HG03135 (cell line): ENCODE measurements around the gene GUK1.
"Not testable (repeated sequence)": the region's sequence is repeated elsewhere in the genome, so short reads cannot be mapped to it uniquely, and the experiment has no call there.

Source experiments
- ATAC-seq: cut with Tn5 transposase; IDR thresholded peaks from one replicate; pipeline ENCODE4 v1.9.1; 2021; ENCODE audit warnings: mild to moderate bottlenecking, moderate library complexity; ENCODE audit not compliant: unreplicated experiment

GUK1 gene

DNA sequence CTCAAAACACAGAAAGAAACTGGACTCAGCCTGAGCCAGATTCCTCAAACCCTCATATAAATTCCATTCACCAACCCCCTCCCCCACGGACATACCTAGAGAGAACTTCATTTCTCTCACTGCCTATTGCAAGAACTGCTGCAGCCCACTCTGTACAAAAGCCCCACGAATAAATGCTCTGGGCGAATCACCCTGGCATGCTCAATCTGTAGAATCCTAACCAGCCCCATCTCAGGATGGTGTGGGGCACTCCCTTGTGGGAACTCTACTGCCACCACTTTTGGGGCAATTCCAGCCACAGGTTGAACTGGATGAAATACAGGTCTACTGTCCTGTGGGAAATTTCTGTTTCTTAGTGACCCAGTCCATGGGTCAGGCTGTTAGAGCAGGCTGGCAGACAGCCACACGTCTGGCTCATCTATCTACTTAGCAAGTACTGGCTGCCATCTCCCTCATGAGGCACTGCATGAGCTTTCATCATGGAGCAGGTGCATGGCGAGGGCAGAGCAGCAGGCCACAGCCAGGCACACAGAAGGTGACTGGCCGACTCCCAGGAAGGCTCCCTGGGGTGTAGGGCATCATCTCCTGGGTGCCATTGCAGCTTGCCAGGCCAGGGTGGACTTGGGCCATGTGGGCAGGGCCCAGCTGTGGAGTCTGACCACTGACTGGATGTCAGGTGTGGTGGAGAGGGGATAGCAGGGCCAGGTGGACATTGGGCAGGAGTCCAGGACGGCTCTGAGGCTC is 35.4 kb upstream of the GUK1 start:
- no peak for ATAC-seq

GRCh38 chr1:228105270-228105995 is 34.6 kb upstream of the GUK1 start:
- no peak for ATAC-seq

GRCh38 chr1:228105996-228106799 is 33.9 kb upstream of the GUK1 start:
- no peak for ATAC-seq

DNA sequence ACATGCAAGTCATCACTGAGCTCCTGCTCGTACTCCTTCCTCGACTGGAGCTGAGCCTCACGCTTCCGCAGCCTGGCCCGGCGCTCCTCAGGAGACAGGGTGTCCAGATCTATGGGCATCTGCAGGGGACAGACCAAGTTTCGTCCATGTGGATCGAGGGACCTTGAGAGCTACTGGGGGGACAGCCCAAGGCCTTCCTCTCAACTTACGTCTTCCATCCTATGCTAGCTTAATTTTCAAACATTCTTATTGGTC is 33.4 kb upstream of the GUK1 start:
- ATAC-seq, result no peak

DNA sequence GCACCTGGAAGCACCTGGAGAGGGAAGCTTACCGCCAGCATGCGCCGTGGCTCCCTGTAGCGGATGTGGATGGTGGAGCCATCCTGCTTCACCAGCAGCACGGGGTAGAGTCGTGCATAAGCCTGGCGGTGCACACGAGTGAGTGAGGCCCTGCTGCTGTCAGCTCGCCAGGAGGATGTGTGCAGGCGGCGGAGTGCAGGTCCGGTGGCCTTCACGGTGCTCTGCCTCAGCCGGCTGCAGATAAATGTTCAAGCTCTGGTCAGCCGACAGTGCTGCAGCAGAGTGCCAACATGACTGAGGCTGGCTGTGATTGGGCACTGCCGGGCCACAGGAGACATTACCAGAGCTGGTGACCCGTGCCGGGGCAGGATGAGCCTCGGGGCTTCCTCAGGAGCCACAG is 32.4 kb upstream of the GUK1 start:
- no peak for ATAC-seq

DNA sequence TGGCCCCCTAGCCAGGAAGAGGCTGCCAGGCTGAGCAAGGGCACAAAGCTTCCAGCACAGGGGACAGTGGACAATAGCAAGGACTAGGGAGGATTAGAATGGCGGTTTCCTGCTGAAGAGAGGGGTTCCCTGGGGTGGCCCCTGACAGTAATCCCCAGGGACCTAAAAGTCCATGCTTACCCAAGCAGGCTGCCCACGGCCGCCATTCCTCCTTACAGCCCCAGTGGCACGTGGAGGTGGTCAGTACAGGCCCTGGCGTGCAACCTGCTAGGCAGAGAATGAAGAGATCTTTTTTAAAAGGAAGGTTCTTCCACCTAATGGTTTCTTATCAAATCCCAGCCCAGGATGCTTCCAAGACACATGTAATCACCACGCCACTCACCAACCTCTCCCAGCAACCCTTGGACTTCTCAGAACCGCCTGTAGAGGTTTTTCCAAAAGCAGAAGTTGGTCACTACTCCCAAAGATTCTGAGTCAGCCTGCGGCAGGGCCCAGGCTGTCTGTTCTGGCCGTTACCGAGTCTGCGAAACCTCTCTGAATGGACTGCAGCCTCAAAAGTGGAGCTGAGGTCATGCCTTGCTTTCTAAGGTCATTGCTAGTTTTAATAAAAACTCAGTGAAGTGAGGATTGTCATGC is 31.9 kb upstream of the GUK1 start:
- no peak for ATAC-seq

DNA sequence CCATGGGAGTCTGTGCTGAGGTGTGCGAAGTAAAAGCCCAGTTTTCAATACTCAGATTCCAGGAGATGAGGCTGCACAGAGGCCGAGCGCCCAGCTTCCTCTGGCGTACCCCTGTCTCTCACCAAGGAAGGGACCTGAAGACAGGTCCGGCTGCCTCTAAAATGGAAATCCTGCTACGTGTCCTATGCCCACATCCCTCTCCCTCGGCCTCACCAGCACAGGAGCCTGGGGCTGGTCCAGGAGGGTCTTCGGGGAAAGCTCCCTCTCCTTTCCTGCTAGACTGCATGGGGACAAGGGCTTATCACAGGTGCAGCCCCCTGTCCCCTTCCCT is 31.4 kb upstream of the GUK1 start:
- no peak for ATAC-seq

GRCh38 chr1:228109073-228109961 is 30.8 kb upstream of the GUK1 start, which contains the start of gene MRPL55:
TSS of gene MRPL55 (minus strand) at chr1:228109299. CDS start at chr1:228108260, 1,039 bp downstream.
- ATAC-seq, result peak; percentile 90

DNA sequence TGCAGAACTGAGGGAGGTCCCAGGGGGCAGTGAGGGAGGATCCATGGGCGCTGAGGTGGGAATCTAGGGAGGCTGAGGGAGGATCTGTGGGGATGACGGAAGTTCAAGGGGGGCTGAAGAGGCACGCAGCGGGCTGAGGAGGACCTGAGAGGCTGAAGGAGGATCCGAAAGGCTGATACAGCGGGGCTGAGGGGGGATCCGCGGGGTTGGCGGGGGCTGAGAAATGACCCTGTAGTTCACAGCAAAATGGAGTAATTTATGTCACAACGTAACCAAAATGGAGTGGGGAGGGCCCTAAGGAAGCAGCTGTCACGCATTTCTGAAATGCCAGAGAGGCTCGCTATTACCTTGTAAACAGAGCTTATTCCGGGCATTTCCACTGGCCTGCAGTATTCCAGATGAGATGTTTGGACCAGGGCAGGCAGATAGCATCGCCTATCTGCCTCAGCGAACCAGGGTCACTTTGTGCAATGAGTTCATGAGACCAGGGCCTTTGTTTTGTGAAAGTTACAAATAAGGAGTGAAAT is 30.1 kb upstream of the GUK1 start:
- ATAC-seq, result no peak

GRCh38 chr1:228110556-228110955 is 29.5 kb upstream of the GUK1 start:
- ATAC-seq, result no peak

GRCh38 chr1:228111315-228111714 is 28.8 kb upstream of the GUK1 start:
- ATAC-seq, result not testable (repeated sequence)

- ATAC-seq, result no peak
Measured at GRCh38 chr1:228112167-228112566, 27.9 kb upstream of the GUK1 start.

GRCh38 chr1:228112617-228113016 is 27.5 kb upstream of the GUK1 start:
- no peak for ATAC-seq

- ATAC-seq, result no peak
Measured at GRCh38 chr1:228114827-228115226, 25.3 kb upstream of the GUK1 start.

GRCh38 chr1:228117335-228117734 is 22.7 kb upstream of the GUK1 start:
- ATAC-seq, result no peak

DNA sequence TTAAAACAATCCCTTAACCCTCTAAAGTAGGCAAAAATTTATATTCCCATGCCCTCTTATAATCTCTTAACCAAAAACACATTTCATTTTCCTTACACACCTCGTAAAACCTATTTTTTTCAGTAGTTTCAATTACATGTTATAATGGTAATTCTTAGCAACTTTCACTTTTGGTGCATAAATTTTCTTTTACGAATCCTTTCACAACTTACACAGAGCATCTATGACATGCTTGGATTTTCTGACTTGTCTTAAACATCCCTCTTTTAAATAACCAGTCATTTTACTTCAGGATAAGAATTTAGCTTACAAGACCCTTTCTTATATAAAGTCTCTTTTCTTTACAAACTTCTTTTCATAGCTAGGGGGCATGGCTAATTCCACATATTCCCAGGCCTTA is 22.0 kb upstream of the GUK1 start:
- no peak for ATAC-seq

DNA sequence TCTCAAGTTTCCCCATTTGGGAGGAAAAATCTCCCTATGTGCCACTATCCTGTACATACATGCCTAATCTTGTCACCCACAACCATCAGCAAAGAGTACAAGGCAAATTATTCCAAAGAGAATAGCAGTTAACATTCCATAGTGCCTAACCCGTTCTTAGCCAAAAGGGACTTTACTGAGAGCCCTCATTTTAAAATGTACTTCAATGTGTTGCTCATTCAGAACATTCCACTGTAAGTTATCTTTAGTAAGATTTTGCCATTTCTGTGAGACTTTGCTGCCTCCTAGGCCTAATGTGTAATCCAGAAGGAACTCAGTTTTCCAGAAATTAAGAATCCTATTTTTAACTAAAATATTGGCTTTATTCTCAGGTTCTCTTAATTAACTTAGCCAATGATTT is 19.7 kb upstream of the GUK1 start:
- ATAC-seq, result no peak

DNA sequence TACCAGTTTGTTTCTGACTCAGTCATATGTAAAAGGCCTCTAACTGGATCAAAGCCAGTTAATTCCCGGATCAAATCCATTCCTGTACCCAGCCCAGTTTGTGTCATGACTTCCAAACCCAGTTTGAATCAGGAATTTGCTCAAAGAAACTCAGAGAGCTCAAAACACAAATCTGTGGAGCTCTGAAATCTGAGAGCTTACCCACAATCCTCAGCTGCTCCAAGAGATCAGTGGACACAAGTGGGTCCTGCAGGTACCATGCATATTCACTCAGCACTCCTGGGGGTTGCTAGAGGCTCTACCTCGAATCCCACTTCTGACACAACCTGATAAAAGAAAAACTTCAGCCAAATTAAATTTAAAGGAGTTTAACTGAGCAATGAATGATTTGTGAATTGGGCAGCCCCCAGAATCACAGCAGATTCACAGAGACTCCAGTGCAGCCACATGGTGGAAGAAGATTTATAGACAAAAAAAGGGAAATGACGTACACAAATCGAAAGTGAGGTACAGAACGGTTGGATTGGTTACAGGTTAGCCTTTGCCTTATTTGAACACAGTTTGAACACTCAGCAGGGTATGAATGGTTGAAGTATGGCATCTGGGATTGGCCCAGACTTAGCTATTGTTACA is 19.1 kb upstream of the GUK1 start:
- ATAC-seq, result no peak

- ATAC-seq, result no peak
Measured at GRCh38 chr1:228122921-228123441, 17.1 kb upstream of the GUK1 start.

DNA sequence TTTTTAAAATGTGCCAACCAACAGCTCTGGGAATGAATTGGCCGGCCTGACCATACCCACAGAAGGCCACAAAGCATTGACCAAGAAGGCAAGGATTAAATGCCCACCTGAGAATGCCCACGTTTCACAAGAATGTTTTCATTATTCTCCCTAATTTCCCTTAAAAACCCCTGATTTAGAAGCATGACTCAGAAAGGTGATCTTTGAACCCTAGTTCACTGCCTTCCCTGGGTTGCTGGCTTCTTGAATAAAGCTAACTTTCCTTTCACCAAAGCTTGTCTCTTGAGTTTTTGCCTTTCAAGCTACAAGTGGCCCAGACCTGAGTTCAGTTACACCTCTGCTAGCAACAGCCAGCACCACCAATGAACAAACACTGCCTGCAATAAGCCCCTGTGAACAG is 16.6 kb upstream of the GUK1 start:
- ATAC-seq, result no peak
